PC-9 (cell line): ENCODE measurements around the gene CMTM8.
A peak's percentile ranks its signal among the peaks of the same experiment; 100 is the strongest.

Source experiments
- EZH2 ChIP-seq: fragments of 200-600 bp; sonication (generic); IDR thresholded peaks from 2 replicates; pipeline ENCODE4 v1.8.0; 2017; ENCODE audit warnings: antibody characterized with exemption, low read depth
- TF ChIP-seq, protein P1 (sequence below): fragments of 200-600 bp; sonication (generic); conservative IDR thresholded peaks from 2 replicates; pipeline ENCODE4 v1.6.1; 2017; ENCODE audit warnings: mixed run types, antibody characterized with exemption, mild to moderate bottlenecking, moderate library complexity

DNA sequence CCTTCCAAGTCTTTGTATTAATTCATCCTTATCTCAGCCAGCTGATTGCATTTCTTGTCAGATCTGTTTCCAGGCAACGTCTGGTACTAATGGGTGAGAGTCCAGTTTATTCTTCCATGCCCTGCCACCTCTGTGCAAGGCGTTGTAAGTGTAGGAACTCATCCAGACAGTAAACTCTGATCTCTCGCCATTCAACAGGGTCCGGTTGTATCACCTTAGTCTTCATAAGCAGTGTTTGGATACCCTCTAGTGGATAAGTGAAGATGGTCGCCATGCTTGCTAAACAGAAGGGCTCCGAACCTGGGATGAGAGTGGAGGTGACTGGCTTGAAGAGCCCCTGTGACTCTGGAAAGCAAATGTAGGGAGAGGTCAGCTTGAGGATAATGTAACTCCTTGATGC is 101.6 kb downstream of the CMTM8 start:
- TF ChIP-seq, protein P1, sequence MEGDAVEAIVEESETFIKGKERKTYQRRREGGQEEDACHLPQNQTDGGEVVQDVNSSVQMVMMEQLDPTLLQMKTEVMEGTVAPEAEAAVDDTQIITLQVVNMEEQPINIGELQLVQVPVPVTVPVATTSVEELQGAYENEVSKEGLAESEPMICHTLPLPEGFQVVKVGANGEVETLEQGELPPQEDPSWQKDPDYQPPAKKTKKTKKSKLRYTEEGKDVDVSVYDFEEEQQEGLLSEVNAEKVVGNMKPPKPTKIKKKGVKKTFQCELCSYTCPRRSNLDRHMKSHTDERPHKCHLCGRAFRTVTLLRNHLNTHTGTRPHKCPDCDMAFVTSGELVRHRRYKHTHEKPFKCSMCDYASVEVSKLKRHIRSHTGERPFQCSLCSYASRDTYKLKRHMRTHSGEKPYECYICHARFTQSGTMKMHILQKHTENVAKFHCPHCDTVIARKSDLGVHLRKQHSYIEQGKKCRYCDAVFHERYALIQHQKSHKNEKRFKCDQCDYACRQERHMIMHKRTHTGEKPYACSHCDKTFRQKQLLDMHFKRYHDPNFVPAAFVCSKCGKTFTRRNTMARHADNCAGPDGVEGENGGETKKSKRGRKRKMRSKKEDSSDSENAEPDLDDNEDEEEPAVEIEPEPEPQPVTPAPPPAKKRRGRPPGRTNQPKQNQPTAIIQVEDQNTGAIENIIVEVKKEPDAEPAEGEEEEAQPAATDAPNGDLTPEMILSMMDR = peak; percentile 44
- TF ChIP-seq EZH2 = no peak
